SK-N-SH (cell line): ENCODE results near the gene PCGF2.

Experiments used
- CHD2 ChIP-seq: fragments of 150-350 bp; IDR thresholded peaks from 2 replicates; pipeline ENCODE4 v1.6.1; 2018; ENCODE audit warnings: low read length; ENCODE audit not compliant: partially characterized antibody
- EP300 ChIP-seq, 2 experiments: IDR thresholded peaks; 2 replicates each; pipeline versions ENCODE4 v1.4.0 to v1.6.1; 2012; ENCODE audit warnings: borderline replicate concordance in 1 of 2, low read depth in 1 of 2, low read length in 1 of 2
- EZH2phosphoT487 ChIP-seq: fragments of 200-600 bp; sonication (generic); IDR thresholded peaks from 2 replicates; pipeline ENCODE4 v1.6.1; 2017; ENCODE audit warnings: low read depth, mixed run types, mild to moderate bottlenecking, antibody characterized with exemption, moderate library complexity, borderline replicate concordance
- FOXM1 ChIP-seq: IDR thresholded peaks from 2 replicates; pipeline ENCODE4 v1.4.0; 2012; ENCODE audit warnings: low read depth, mild to moderate bottlenecking
- NFIC ChIP-seq: IDR thresholded peaks from 2 replicates; pipeline ENCODE4 v1.4.0; 2012; ENCODE audit warnings: borderline replicate concordance
- NRF1 ChIP-seq: IDR thresholded peaks from 2 replicates; pipeline ENCODE4 v1.6.1; 2012; ENCODE audit warnings: low read depth, mild to moderate bottlenecking, low read length
- POLR2AphosphoS5 ChIP-seq: IDR thresholded peaks from 2 replicates; pipeline ENCODE4 v1.6.1; 2012; ENCODE audit warnings: low read depth, low read length
- RAD21 ChIP-seq: IDR thresholded peaks from 2 replicates; pipeline ENCODE4 v1.6.1; 2012; ENCODE audit warnings: mild to moderate bottlenecking, low read length
- YY1 ChIP-seq: IDR thresholded peaks from 2 replicates; pipeline ENCODE4 v1.4.0; 2012; ENCODE audit warnings: low read depth, mild to moderate bottlenecking
- TF ChIP-seq, protein P1 (sequence below): IDR thresholded peaks from 2 replicates; pipeline ENCODE4 v1.4.0; 2012; ENCODE audit warnings: low read depth, borderline replicate concordance
- TF ChIP-seq, protein P2 (sequence below): fragments of 200-600 bp; sonication (generic); IDR thresholded peaks from 2 replicates; pipeline ENCODE4 v1.6.1; 2017; ENCODE audit warnings: antibody characterized with exemption, mild to moderate bottlenecking, moderate library complexity
- TF ChIP-seq, protein P3 (sequence below): IDR thresholded peaks from 2 replicates; pipeline ENCODE4 v1.6.1; 2012; ENCODE audit warnings: mild to moderate bottlenecking, low read depth, low read length, moderate library complexity

DNA sequence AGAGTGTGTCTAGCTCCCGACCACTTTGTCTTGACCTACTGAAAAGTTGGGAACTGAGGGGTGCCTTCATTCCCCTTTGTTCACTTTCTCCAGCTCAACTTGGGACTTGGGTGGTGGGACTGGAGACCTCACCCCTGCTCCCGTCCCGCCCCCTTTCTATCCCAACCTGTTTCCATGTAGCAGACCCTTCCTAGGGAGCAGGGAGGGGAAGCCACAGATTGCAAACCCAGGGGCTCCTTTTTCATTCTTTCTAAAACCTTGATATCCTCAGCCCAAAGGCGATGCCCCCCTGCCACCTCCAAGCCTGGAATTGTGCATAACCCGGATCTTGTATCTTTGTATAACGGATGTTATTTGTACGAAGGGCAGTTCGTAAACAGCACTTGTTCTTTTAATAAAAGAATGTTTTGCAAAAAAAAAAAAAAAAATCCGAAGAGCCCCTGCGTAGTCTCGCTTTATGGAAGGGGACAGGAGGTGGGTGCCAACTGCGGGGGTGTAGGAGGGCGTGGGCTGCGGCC lies 18.7 kb downstream of the PCGF2 start:
- TF ChIP-seq NRF1, result no peak
- no peak for TF ChIP-seq POLR2AphosphoS5
- no peak for TF ChIP-seq EZH2phosphoT487
- TF ChIP-seq NFIC, result no peak
- no peak for TF ChIP-seq EP300 (IDR thresholded peaks at IDR 0.05; ENCODE audit: borderline replicate concordance in 1 of 2, low read depth in 1 of 2, low read length in 1 of 2)
- TF ChIP-seq, protein P1, sequence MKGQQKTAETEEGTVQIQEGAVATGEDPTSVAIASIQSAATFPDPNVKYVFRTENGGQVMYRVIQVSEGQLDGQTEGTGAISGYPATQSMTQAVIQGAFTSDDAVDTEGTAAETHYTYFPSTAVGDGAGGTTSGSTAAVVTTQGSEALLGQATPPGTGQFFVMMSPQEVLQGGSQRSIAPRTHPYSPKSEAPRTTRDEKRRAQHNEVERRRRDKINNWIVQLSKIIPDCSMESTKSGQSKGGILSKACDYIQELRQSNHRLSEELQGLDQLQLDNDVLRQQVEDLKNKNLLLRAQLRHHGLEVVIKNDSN, result no peak
- TF ChIP-seq FOXM1, result no peak
- no peak for TF ChIP-seq YY1
- TF ChIP-seq, protein P2, sequence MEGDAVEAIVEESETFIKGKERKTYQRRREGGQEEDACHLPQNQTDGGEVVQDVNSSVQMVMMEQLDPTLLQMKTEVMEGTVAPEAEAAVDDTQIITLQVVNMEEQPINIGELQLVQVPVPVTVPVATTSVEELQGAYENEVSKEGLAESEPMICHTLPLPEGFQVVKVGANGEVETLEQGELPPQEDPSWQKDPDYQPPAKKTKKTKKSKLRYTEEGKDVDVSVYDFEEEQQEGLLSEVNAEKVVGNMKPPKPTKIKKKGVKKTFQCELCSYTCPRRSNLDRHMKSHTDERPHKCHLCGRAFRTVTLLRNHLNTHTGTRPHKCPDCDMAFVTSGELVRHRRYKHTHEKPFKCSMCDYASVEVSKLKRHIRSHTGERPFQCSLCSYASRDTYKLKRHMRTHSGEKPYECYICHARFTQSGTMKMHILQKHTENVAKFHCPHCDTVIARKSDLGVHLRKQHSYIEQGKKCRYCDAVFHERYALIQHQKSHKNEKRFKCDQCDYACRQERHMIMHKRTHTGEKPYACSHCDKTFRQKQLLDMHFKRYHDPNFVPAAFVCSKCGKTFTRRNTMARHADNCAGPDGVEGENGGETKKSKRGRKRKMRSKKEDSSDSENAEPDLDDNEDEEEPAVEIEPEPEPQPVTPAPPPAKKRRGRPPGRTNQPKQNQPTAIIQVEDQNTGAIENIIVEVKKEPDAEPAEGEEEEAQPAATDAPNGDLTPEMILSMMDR, result no peak
- no peak for TF ChIP-seq RAD21
- TF ChIP-seq CHD2, result no peak
- TF ChIP-seq, protein P3, sequence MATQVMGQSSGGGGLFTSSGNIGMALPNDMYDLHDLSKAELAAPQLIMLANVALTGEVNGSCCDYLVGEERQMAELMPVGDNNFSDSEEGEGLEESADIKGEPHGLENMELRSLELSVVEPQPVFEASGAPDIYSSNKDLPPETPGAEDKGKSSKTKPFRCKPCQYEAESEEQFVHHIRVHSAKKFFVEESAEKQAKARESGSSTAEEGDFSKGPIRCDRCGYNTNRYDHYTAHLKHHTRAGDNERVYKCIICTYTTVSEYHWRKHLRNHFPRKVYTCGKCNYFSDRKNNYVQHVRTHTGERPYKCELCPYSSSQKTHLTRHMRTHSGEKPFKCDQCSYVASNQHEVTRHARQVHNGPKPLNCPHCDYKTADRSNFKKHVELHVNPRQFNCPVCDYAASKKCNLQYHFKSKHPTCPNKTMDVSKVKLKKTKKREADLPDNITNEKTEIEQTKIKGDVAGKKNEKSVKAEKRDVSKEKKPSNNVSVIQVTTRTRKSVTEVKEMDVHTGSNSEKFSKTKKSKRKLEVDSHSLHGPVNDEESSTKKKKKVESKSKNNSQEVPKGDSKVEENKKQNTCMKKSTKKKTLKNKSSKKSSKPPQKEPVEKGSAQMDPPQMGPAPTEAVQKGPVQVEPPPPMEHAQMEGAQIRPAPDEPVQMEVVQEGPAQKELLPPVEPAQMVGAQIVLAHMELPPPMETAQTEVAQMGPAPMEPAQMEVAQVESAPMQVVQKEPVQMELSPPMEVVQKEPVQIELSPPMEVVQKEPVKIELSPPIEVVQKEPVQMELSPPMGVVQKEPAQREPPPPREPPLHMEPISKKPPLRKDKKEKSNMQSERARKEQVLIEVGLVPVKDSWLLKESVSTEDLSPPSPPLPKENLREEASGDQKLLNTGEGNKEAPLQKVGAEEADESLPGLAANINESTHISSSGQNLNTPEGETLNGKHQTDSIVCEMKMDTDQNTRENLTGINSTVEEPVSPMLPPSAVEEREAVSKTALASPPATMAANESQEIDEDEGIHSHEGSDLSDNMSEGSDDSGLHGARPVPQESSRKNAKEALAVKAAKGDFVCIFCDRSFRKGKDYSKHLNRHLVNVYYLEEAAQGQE, result no peak
